GM23338 (cell line): Measurements from ENCODE around the gene HMGB4. TPM values are rescaled to one million over a fixed set of nuclear protein-coding genes. Genes with fewer than 3 reads are reported as not detected.

Experiments used
- ATAC-seq: fragments of 200-7000 bp; cut with Tn5 transposase; 3 replicates; pipeline ENCODE4 v1.9.1; 2020
- DNase-seq: peaks from one replicate; pipeline ENCODE4 v3.0.0-alpha.2; 2015; ENCODE audit warnings: low spot score
- H2AFZ ChIP-seq: fragments of 200-600 bp; sonication (generic); 2 replicates; pipeline ENCODE4 v1.8.0; 2016; ENCODE audit warnings: antibody characterized with exemption, mild to moderate bottlenecking, moderate library complexity
- H3F3A ChIP-seq: fragments of 200-600 bp; sonication (generic); replicated peaks from 2 replicates; pipeline ENCODE4 v1.8.0; 2017; ENCODE audit warnings: antibody characterized with exemption, mixed run types, low read depth
- H3K27ac ChIP-seq: fragments of 200-600 bp; sonication (generic); 2 replicates; pipeline ENCODE4 v1.6.1; 2016; ENCODE audit warnings: low read depth
- H3K27me3 ChIP-seq: fragments of 200-600 bp; sonication (generic); 2 replicates; pipeline ENCODE4 v1.8.0; 2016; ENCODE audit warnings: mild to moderate bottlenecking, mixed run types, moderate library complexity; ENCODE audit not compliant: insufficient read depth
- H3K36me3 ChIP-seq: fragments of 200-600 bp; sonication (generic); 2 replicates; pipeline ENCODE4 v1.8.0; 2016; ENCODE audit warnings: mild to moderate bottlenecking; ENCODE audit not compliant: insufficient read depth
- H3K4me1 ChIP-seq: fragments of 200-600 bp; sonication (generic); 2 replicates; pipeline ENCODE4 v1.8.0; 2016; ENCODE audit warnings: mild to moderate bottlenecking, moderate library complexity; ENCODE audit not compliant: insufficient read depth
- H3K4me2 ChIP-seq: fragments of 200-600 bp; sonication (generic); 2 replicates; pipeline ENCODE4 v1.7.1; 2017; ENCODE audit warnings: mixed run types
- H3K4me3 ChIP-seq: fragments of 200-600 bp; sonication (generic); 2 replicates; pipeline ENCODE4 v1.6.1; 2016; ENCODE audit warnings: mixed run types
- H3K79me2 ChIP-seq: fragments of 200-600 bp; sonication (generic); replicated peaks from 2 replicates; pipeline ENCODE4 v1.8.0; 2017; ENCODE audit warnings: mild to moderate bottlenecking; ENCODE audit not compliant: insufficient read depth
- H3K9me2 ChIP-seq: fragments of 200-600 bp; sonication (generic); 2 replicates; pipeline ENCODE4 v1.8.0; 2017; ENCODE audit not compliant: insufficient read depth
- H4K20me1 ChIP-seq: fragments of 200-600 bp; sonication (generic); replicated peaks from 2 replicates; pipeline ENCODE4 v1.8.0; 2017; ENCODE audit warnings: mild to moderate bottlenecking; ENCODE audit not compliant: insufficient read depth
- H3K27ac Mint-ChIP-seq: 2 replicates; pipeline ENCODE4 v1.8.0; 2020; ENCODE audit warnings: inconsistent platforms, mild to moderate bottlenecking, moderate library complexity, mixed read lengths
- H3K27me3 Mint-ChIP-seq: 3 replicates; pipeline ENCODE4 v1.8.0; 2022; ENCODE audit warnings: low read depth, mild to moderate bottlenecking, moderate library complexity, mixed read lengths, inconsistent platforms; ENCODE audit not compliant: insufficient read depth, poor library complexity
- H3K36me3 Mint-ChIP-seq: 3 replicates; pipeline ENCODE4 v1.8.0; 2021; ENCODE audit warnings: low read depth, mild to moderate bottlenecking, inconsistent platforms, moderate library complexity, mixed read lengths
- H3K4me1 Mint-ChIP-seq: 3 replicates; pipeline ENCODE4 v1.8.0; 2020; ENCODE audit warnings: mild to moderate bottlenecking, inconsistent platforms, mixed read lengths
- H3K4me3 Mint-ChIP-seq: 3 replicates; pipeline ENCODE4 v1.8.0; 2021; ENCODE audit warnings: moderate library complexity, mild to moderate bottlenecking, inconsistent platforms, mixed read lengths
- H3K9me3 Mint-ChIP-seq: 3 replicates; pipeline ENCODE4 v1.8.0; 2020; ENCODE audit warnings: moderate library complexity, mild to moderate bottlenecking, inconsistent platforms, mixed read lengths
- EZH2 ChIP-seq: fragments of 200-600 bp; sonication (generic); IDR thresholded peaks from one replicate; pipeline ENCODE4 v1.8.0; 2017; ENCODE audit warnings: antibody characterized with exemption, mild to moderate bottlenecking, low read depth; ENCODE audit not compliant: unreplicated experiment
- EZH2phosphoT487 ChIP-seq: fragments of 200-600 bp; sonication (generic); IDR thresholded peaks from one replicate; pipeline ENCODE4 v1.8.1; 2018; ENCODE audit warnings: antibody characterized with exemption; ENCODE audit not compliant: unreplicated experiment
- JUNB ChIP-seq: IDR thresholded peaks from one replicate; pipeline ENCODE4 v1.6.1; 2016; ENCODE audit warnings: antibody characterized with exemption; ENCODE audit not compliant: unreplicated experiment
- NANOG ChIP-seq: IDR thresholded peaks from 2 replicates; pipeline ENCODE4 v1.6.1; 2016; ENCODE audit warnings: antibody characterized with exemption, borderline replicate concordance
- POLR2AphosphoS5 ChIP-seq: IDR thresholded peaks from 2 replicates; pipeline ENCODE4 v1.6.1; 2016; ENCODE audit warnings: antibody characterized with exemption, low read depth
- STAT1 ChIP-seq: IDR thresholded peaks from one replicate; pipeline ENCODE4 v1.6.1; 2016; ENCODE audit warnings: antibody characterized with exemption; ENCODE audit not compliant: unreplicated experiment
- ZNF114 ChIP-seq: fragments of 250-450 bp; sonication (Bioruptor Pico); IDR thresholded peaks from 2 replicates; pipeline ENCODE4 v1.5.0; 2020; ENCODE audit warnings: mild to moderate bottlenecking, moderate library complexity
- ZNF331 ChIP-seq: fragments of 250-450 bp; sonication (Bioruptor Pico); IDR thresholded peaks from 2 replicates; pipeline ENCODE4 v1.5.0; 2020; ENCODE audit warnings: low read depth, mild to moderate bottlenecking, moderate library complexity
- polyA plus RNA-seq: library from polyadenylated mRNA; unstranded; fragments of >200 nt; fragmentation: Nextera tagmentation; extraction: Ambion mirVana; gene quantifications from 2 replicates; pipeline ENCODE4 v1.2.1, GENCODE V29; 2016
- total RNA-seq: library from RNA; depleted of rRNA; stranded (reverse); fragments of >200 nt; shearing (Covaris generic); gene quantifications from 2 replicates; pipeline ENCODE4 v1.2.3, GENCODE V29; 2014
- TF ChIP-seq, protein P1 (sequence below): IDR thresholded peaks from 2 replicates; pipeline ENCODE4 v1.6.1; 2016; ENCODE audit warnings: antibody characterized with exemption
- TF ChIP-seq, protein P2 (sequence below): fragments of 250-450 bp; sonication (Bioruptor Pico); IDR thresholded peaks from 2 replicates; pipeline ENCODE4 v1.5.0; 2020; ENCODE audit warnings: mild to moderate bottlenecking, moderate library complexity
- TF ChIP-seq, protein P3 (sequence below), 2 experiments: fragments of 200-600 bp in 1 of 2; sonication (generic) in 1 of 2; conservative IDR thresholded peaks; 2 replicates each; pipeline versions ENCODE4 v1.5.1 to v1.6.1; 2016 to 2017; ENCODE audit warnings: antibody characterized with exemption in 2 of 2, low read depth in 2 of 2, mild to moderate bottlenecking in 2 of 2, moderate library complexity in 1 of 2
- TF ChIP-seq, protein P4 (sequence below): IDR thresholded peaks from one replicate; pipeline ENCODE4 v1.6.1; 2018; ENCODE audit warnings: antibody characterized with exemption; ENCODE audit not compliant: unreplicated experiment

The HMGB4 gene
- total and polyA plus RNA-seq, 2 experiments from 2014 or later, result not detected

DNA sequence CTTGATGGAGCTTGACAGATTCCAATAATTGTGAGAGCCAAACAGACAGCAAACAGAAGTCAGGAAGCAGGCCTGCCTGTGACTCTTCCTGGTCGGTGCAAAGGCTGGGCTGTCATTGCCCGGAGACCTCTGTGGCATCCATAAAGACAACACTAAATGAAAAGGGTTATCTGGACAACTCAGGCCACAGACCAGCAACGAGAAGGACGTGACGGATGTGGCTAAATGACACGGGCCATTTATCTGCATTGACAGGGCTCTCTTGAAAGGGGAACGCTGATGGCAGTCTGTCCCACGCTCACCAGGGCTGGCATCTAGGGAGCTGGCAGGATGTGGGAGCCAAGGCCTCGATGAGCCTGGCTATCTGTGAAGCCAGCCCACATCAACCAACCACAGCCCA lies 35.0 kb downstream of the HMGB4 start:
- Histone ChIP-seq H3K4me1 (no peaks in the 10 kb centered on the region), H3K9me2 (no peaks in the 10 kb centered on the region), H3K4me2 (no peak overlapping the region), H4K20me1 (no peaks in the 10 kb centered on the region; the same call in 1 of the 2 replicates), H3F3A (no peaks in the 10 kb centered on the region), H3K79me2 (no peaks in the 10 kb centered on the region), H3K4me3 (no peak overlapping the region), H3K27me3 (no peaks in the 10 kb centered on the region), H3K27ac (no peak overlapping the region), H3K36me3 (no peaks in the 10 kb centered on the region), H2AFZ (no peak overlapping the region)
- ATAC-seq (no peak), DNase-seq (no peak)
- peaks cover 11% of the 10 kb centered on the region for H3K27me3 Mint-ChIP-seq
- H3K27ac Mint-ChIP-seq, result no peak overlapping the region
- peaks cover 15% of the 10 kb centered on the region for H3K4me1 Mint-ChIP-seq
- no peak overlapping the region for H3K4me3 Mint-ChIP-seq
- no peaks in the 10 kb centered on the region for H3K9me3 Mint-ChIP-seq
- TF ChIP-seq, protein P1, sequence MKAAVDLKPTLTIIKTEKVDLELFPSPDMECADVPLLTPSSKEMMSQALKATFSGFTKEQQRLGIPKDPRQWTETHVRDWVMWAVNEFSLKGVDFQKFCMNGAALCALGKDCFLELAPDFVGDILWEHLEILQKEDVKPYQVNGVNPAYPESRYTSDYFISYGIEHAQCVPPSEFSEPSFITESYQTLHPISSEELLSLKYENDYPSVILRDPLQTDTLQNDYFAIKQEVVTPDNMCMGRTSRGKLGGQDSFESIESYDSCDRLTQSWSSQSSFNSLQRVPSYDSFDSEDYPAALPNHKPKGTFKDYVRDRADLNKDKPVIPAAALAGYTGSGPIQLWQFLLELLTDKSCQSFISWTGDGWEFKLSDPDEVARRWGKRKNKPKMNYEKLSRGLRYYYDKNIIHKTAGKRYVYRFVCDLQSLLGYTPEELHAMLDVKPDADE, result no peak
- TF ChIP-seq, protein P2, sequence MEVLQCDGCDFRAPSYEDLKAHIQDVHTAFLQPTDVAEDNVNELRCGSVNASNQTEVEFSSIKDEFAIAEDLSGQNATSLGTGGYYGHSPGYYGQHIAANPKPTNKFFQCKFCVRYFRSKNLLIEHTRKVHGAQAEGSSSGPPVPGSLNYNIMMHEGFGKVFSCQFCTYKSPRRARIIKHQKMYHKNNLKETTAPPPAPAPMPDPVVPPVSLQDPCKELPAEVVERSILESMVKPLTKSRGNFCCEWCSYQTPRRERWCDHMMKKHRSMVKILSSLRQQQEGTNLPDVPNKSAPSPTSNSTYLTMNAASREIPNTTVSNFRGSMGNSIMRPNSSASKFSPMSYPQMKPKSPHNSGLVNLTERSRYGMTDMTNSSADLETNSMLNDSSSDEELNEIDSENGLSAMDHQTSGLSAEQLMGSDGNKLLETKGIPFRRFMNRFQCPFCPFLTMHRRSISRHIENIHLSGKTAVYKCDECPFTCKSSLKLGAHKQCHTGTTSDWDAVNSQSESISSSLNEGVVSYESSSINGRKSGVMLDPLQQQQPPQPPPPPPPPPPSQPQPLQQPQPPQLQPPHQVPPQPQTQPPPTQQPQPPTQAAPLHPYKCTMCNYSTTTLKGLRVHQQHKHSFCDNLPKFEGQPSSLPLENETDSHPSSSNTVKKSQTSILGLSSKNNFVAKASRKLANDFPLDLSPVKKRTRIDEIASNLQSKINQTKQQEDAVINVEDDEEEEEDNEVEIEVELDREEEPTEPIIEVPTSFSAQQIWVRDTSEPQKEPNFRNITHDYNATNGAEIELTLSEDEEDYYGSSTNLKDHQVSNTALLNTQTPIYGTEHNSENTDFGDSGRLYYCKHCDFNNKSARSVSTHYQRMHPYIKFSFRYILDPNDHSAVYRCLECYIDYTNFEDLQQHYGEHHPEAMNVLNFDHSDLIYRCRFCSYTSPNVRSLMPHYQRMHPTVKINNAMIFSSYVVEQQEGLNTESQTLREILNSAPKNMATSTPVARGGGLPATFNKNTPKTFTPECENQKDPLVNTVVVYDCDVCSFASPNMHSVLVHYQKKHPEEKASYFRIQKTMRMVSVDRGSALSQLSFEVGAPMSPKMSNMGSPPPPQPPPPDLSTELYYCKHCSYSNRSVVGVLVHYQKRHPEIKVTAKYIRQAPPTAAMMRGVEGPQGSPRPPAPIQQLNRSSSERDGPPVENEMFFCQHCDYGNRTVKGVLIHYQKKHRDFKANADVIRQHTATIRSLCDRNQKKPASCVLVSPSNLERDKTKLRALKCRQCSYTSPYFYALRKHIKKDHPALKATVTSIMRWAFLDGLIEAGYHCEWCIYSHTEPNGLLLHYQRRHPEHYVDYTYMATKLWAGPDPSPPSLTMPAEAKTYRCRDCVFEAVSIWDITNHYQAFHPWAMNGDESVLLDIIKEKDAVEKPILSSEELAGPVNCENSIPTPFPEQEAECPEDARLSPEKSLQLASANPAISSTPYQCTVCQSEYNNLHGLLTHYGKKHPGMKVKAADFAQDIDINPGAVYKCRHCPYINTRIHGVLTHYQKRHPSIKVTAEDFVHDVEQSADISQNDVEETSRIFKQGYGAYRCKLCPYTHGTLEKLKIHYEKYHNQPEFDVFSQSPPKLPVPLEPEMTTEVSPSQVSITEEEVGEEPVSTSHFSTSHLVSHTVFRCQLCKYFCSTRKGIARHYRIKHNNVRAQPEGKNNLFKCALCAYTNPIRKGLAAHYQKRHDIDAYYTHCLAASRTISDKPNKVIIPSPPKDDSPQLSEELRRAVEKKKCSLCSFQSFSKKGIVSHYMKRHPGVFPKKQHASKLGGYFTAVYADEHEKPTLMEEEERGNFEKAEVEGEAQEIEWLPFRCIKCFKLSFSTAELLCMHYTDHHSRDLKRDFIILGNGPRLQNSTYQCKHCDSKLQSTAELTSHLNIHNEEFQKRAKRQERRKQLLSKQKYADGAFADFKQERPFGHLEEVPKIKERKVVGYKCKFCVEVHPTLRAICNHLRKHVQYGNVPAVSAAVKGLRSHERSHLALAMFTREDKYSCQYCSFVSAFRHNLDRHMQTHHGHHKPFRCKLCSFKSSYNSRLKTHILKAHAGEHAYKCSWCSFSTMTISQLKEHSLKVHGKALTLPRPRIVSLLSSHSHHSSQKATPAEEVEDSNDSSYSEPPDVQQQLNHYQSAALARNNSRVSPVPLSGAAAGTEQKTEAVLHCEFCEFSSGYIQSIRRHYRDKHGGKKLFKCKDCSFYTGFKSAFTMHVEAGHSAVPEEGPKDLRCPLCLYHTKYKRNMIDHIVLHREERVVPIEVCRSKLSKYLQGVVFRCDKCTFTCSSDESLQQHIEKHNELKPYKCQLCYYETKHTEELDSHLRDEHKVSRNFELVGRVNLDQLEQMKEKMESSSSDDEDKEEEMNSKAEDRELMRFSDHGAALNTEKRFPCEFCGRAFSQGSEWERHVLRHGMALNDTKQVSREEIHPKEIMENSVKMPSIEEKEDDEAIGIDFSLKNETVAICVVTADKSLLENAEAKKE (CRISPR knock-in tag), result no peak
- no peak for TF ChIP-seq EZH2
- TF ChIP-seq, protein P3, sequence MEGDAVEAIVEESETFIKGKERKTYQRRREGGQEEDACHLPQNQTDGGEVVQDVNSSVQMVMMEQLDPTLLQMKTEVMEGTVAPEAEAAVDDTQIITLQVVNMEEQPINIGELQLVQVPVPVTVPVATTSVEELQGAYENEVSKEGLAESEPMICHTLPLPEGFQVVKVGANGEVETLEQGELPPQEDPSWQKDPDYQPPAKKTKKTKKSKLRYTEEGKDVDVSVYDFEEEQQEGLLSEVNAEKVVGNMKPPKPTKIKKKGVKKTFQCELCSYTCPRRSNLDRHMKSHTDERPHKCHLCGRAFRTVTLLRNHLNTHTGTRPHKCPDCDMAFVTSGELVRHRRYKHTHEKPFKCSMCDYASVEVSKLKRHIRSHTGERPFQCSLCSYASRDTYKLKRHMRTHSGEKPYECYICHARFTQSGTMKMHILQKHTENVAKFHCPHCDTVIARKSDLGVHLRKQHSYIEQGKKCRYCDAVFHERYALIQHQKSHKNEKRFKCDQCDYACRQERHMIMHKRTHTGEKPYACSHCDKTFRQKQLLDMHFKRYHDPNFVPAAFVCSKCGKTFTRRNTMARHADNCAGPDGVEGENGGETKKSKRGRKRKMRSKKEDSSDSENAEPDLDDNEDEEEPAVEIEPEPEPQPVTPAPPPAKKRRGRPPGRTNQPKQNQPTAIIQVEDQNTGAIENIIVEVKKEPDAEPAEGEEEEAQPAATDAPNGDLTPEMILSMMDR (conservative IDR thresholded peaks at IDR 0.05; ENCODE audit: low read depth in 2 of 2), result no peak
- no peak for TF ChIP-seq EZH2phosphoT487
- no peak for TF ChIP-seq POLR2AphosphoS5
- no peak for TF ChIP-seq ZNF114 (CRISPR knock-in tag)
- no peak for TF ChIP-seq ZNF331 (CRISPR knock-in tag)
- no peak for TF ChIP-seq NANOG
- TF ChIP-seq, protein P4, sequence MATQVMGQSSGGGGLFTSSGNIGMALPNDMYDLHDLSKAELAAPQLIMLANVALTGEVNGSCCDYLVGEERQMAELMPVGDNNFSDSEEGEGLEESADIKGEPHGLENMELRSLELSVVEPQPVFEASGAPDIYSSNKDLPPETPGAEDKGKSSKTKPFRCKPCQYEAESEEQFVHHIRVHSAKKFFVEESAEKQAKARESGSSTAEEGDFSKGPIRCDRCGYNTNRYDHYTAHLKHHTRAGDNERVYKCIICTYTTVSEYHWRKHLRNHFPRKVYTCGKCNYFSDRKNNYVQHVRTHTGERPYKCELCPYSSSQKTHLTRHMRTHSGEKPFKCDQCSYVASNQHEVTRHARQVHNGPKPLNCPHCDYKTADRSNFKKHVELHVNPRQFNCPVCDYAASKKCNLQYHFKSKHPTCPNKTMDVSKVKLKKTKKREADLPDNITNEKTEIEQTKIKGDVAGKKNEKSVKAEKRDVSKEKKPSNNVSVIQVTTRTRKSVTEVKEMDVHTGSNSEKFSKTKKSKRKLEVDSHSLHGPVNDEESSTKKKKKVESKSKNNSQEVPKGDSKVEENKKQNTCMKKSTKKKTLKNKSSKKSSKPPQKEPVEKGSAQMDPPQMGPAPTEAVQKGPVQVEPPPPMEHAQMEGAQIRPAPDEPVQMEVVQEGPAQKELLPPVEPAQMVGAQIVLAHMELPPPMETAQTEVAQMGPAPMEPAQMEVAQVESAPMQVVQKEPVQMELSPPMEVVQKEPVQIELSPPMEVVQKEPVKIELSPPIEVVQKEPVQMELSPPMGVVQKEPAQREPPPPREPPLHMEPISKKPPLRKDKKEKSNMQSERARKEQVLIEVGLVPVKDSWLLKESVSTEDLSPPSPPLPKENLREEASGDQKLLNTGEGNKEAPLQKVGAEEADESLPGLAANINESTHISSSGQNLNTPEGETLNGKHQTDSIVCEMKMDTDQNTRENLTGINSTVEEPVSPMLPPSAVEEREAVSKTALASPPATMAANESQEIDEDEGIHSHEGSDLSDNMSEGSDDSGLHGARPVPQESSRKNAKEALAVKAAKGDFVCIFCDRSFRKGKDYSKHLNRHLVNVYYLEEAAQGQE, result no peak
- TF ChIP-seq STAT1, result no peak
- TF ChIP-seq JUNB, result no peak
- no peaks in the 10 kb centered on the region for H3K36me3 Mint-ChIP-seq
